Skeletal muscle satellite cell (primary cell): ENCODE measurements around the gene VAV2.

Experiments used
- H3K27me3 ChIP-seq: 2 replicates; pipeline ENCODE4 v1.7.0; 2013; ENCODE audit warnings: low read length; ENCODE audit not compliant: control insufficient read depth, insufficient read depth
- H3K36me3 ChIP-seq: 2 replicates; pipeline ENCODE4 v1.7.0; 2013; ENCODE audit warnings: mild to moderate bottlenecking, control low read depth, low read length; ENCODE audit not compliant: insufficient read depth
- H3K4me1 ChIP-seq: 2 replicates; pipeline ENCODE4 v1.7.0; 2013; ENCODE audit warnings: low read length; ENCODE audit not compliant: control insufficient read depth, insufficient read depth
- H3K4me2 ChIP-seq: 2 replicates; pipeline ENCODE4 v1.7.0; 2013; ENCODE audit warnings: mild to moderate bottlenecking, low read length
- H3K4me3 ChIP-seq: 2 replicates; pipeline ENCODE4 v1.7.0; 2013; ENCODE audit warnings: low read length
- H3K9ac ChIP-seq: 2 replicates; pipeline ENCODE4 v1.7.0; 2013; ENCODE audit warnings: mild to moderate bottlenecking, low read depth, low read length, moderate library complexity
- H3K9me3 ChIP-seq: replicated peaks from 2 replicates; pipeline ENCODE4 v1.7.0; 2013; ENCODE audit warnings: mild to moderate bottlenecking, control low read depth, low read length

VAV2 gene

DNA sequence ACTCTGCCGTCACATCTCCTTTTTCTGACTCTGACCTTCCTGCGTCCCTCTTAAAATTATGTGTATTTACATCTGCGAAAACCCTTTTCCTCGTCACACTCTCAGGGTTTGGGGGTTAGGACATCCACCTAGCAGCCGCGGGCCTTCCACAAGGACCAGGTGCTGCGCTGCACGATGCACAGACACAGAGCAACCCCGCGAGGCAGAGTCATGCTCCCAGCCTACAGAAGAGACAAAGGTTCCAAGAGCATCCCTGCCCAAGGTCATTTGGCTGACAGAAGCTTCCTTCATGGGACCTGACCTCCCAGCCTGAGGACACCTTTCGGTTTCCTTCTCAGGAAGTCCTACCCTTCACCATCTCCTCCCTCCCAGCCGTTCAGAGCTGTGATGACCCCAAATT is 135.3 kb downstream of the VAV2 start:
- peak overlapping the region; percentile 75 for H3K9ac ChIP-seq

DNA sequence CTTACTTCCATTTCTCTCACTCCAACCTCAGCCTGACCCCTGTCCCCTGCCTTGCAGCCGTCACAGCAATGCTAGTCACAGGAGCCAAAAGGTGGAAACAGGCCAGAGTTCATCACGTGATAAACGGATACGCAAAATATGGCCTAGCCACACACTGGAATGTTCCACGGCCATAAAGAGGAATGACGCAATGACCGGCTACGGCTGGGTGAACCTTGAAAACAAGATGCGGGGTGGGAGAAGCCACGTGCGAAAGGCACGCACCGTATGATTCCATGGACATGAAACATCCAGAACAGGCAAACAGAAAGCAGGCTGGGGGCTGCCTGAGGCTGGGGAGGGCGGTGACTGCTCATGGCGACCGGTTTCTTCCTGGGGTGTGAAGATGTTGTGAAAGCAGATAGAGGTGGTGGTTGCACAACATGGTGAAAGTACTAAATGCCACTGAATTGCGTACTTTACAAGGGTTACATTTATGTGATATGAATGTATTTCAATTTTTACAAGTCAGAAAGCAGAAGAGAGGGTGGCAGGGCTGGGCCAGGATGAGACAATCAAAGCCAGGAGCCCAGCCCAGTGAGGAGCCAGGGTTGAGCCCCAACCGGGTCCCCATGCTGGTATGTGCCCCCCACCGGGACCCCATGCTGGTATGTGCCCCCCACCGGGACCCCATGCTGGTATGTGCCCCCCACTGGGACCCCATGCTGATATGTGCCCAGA is 136.2 kb downstream of the VAV2 start:
- H3K9ac ChIP-seq, result peak overlapping the region; percentile 75
- peak overlapping the region; percentile 67 for H3K4me2 ChIP-seq
- H3K4me1 ChIP-seq, result peaks cover 22% of the 10 kb centered on the region
- H3K9me3 ChIP-seq, result no peaks in the 10 kb centered on the region
- H3K4me3 ChIP-seq, result peak overlapping the region; percentile 48
- no peaks in the 10 kb centered on the region for H3K36me3 ChIP-seq
- H3K27me3 ChIP-seq, result no peaks in the 10 kb centered on the region

More for the DNA sequence above, 135.3 kb downstream of the VAV2 start:
- Histone ChIP-seq H3K27me3 (no peaks in the 10 kb centered on the region), H3K9me3 (no peaks in the 10 kb centered on the region), H3K4me3 (no peak overlapping the region), H3K36me3 (no peaks in the 10 kb centered on the region), H3K4me1 (peaks cover 22% of the 10 kb centered on the region), H3K4me2 (no peak overlapping the region)

DNA sequence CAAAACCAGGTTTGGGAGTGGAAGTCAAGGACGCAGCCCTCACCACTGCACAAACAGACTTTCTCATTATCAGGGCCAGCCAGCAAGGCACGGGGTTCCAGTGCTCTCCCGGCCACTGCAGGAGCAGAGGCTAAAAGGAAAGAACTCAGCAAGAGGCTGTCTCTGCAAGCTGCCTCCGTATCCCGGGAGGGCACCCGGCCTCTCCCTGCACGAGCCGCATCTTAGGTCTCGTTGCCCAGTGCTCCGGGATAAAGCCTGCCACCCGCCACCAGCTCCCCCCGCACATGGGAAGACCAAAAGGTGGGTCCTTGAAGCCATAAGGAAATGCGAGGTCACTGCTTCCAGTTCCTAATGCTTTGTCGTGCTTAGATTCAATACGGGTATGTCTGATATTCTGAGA is 136.8 kb downstream of the VAV2 start:
- H3K27me3 ChIP-seq, result no peaks in the 10 kb centered on the region
- peak overlapping the region; percentile 67 for H3K4me2 ChIP-seq
- H3K4me3 ChIP-seq, result peak overlapping the region; percentile 48
- H3K4me1 ChIP-seq, result peaks cover 22% of the 10 kb centered on the region
- H3K9ac ChIP-seq, result peak overlapping the region; percentile 75
- no peaks in the 10 kb centered on the region for H3K9me3 ChIP-seq
- no peaks in the 10 kb centered on the region for H3K36me3 ChIP-seq

DNA sequence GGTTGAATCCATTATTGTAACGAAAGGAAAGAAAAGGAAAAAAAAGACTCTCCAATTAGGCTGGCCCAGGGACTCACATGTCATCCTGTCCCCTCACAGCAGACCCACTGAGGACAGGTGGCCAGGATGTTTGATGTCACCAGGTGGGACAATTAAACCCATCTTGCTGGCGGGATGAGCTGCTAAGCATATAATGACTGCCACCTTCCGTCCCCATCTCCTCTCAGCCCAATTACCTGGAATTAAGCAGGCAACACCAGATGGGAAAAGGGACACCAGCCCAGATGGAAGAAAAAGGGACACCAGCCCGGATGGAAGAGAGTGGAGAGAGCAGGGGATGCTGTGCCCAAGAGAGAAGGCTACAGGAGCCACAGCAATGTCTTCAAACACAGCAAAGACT is 137.4 kb downstream of the VAV2 start:
- H3K36me3 ChIP-seq, result no peaks in the 10 kb centered on the region

DNA sequence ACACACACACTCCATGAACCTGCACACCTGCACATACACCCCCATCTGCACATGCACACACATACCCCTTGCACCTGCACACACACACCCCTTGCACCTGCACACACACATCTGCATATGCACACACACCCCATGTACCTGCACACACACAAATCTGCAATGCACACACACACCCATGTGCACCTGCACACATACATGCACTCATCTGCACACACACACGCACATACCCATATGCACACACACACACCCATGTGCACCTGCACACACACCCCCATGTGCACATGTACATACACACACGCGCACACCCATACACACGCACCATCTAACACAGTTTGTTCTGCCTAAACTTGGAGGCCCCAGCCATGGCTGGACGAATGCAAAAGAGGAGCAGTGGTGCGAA is 138.1 kb downstream of the VAV2 start:
- Histone ChIP-seq H3K9ac (no peak overlapping the region), H3K4me2 (no peak overlapping the region), H3K9me3 (no peaks in the 10 kb centered on the region), H3K27me3 (no peaks in the 10 kb centered on the region), H3K4me3 (no peak overlapping the region), H3K4me1 (peaks cover 22% of the 10 kb centered on the region), H3K36me3 (no peaks in the 10 kb centered on the region)

More for the DNA sequence above, 137.4 kb downstream of the VAV2 start:
- peak overlapping the region; percentile 75 for H3K9ac ChIP-seq
- no peaks in the 10 kb centered on the region for H3K9me3 ChIP-seq
- H3K4me3 ChIP-seq, result no peak overlapping the region
- peaks cover 22% of the 10 kb centered on the region for H3K4me1 ChIP-seq
- no peak overlapping the region for H3K4me2 ChIP-seq
- H3K27me3 ChIP-seq, result no peaks in the 10 kb centered on the region

DNA sequence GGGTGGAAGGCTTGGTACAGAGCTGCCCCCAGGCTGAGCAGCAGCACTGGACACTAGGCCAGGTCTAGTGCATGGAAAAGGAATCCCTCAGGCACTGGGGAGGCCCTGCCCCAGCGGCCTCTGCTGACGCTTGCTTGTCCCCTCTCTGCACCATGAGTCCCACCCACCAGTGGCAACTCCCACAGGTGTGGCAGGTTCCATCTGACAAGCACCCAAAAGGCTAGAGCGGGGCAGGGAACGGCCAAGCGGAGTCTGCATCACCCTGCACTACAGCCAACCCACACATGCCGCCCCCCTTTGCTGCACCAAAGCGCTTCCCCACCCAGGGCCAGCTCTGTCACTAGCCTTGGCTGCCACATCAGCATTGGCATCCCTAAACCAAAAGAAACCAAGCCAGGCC is 138.8 kb downstream of the VAV2 start:
- no peak overlapping the region for H3K4me2 ChIP-seq
- H3K9ac ChIP-seq, result no peak overlapping the region
- H3K9me3 ChIP-seq, result no peaks in the 10 kb centered on the region
- H3K27me3 ChIP-seq, result no peaks in the 10 kb centered on the region
- H3K4me3 ChIP-seq, result no peak overlapping the region
- no peaks in the 10 kb centered on the region for H3K36me3 ChIP-seq
- H3K4me1 ChIP-seq, result peaks cover 22% of the 10 kb centered on the region

DNA sequence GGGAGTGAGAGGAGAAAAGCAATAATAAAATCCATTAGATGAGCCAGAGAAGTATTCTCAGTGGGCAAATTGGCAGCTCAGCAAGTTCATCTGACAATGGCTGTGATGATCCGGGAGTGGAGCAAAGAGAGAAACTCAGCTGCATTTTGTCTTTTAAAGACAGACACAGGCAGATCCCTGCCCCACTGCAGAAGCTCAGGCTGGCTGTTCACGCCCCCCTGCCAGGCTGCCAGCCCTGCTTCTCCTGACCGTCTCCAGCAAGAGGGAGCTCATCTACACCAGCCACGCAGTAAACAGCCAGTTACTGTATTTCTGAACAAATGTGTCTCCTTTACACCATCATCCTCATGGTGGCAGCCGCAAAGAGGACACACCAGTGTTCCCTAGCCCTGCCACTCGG is 139.7 kb downstream of the VAV2 start:
- H3K9ac ChIP-seq, result no peak overlapping the region
- no peaks in the 10 kb centered on the region for H3K9me3 ChIP-seq
- no peaks in the 10 kb centered on the region for H3K27me3 ChIP-seq
- H3K4me3 ChIP-seq, result no peak overlapping the region
- no peak overlapping the region for H3K4me2 ChIP-seq
- no peaks in the 10 kb centered on the region for H3K36me3 ChIP-seq
- H3K4me1 ChIP-seq, result peaks cover 22% of the 10 kb centered on the region

DNA sequence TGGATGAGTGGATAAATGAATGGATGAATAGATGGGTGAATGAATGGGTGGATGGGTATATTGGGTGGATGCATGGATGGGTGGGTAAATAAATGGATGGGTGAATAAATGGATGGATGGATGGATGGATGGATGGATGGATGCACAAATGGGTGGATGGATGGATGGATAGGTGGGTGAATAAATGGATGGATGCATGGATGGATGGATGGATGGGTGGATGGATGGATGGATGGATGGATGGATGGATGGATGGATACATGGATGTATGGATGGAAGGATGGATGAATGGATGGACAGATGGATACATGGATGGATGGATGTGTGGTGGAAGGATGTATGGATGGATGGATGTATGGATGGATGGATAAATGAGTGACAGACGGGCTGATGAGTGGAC is 140.4 kb downstream of the VAV2 start:
- no peaks in the 10 kb centered on the region for H3K36me3 ChIP-seq

DNA sequence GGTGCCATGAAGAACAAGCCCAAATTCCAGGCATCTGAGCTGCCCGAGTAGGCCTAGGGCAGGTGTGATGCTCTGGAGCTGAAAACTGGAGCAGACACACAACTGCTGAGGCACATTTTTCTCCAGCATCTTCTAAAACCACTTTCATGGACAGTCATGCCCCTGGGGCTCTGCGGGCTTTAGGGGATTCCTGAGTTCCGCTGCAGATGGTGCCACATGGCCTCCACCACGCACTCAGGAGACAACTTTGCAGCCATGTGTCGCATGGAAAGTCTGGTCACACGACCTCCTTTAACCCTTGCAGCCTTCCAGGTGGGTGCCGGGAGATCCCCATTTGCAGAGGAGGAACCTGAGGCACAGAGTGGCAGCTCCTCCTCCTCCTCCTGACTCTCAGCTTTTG is 141.2 kb downstream of the VAV2 start:
- H3K36me3 ChIP-seq, result no peaks in the 10 kb centered on the region
- no peaks in the 10 kb centered on the region for H3K27me3 ChIP-seq
- no peak overlapping the region for H3K4me2 ChIP-seq

More for the DNA sequence above, 140.4 kb downstream of the VAV2 start:
- no peaks in the 10 kb centered on the region for H3K9me3 ChIP-seq
- H3K9ac ChIP-seq, result no peak overlapping the region
- H3K4me1 ChIP-seq, result peaks cover 21% of the 10 kb centered on the region
- no peak overlapping the region for H3K4me3 ChIP-seq
- H3K27me3 ChIP-seq, result no peaks in the 10 kb centered on the region
- H3K4me2 ChIP-seq, result no peak overlapping the region

DNA sequence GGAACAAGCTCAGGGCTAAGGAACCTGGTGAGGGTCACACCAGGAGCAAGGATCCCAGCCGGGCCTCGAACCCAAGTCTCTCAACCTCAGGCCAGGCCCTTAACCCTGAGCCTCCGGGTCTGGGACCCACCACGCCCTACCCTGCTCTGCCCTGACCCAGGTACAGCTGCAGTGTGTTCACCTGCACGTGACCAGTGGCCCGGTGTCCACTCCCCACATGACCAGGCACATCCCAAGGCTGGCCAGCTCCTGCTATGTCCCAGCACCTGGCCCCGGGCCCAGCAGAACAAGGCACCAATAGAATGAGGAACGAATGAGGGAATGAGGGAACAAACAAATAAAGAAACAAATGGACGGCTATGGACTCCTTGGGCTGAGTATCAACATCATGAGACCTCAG is 142.0 kb downstream of the VAV2 start:
- Histone ChIP-seq H3K27me3 (no peaks in the 10 kb centered on the region), H3K4me3 (no peak overlapping the region), H3K9ac (no peak overlapping the region), H3K4me2 (no peak overlapping the region), H3K4me1 (peaks cover 10% of the 10 kb centered on the region), H3K36me3 (no peaks in the 10 kb centered on the region), H3K9me3 (no peaks in the 10 kb centered on the region)

More for the DNA sequence above, 141.2 kb downstream of the VAV2 start:
- Histone ChIP-seq H3K9me3 (no peaks in the 10 kb centered on the region), H3K4me1 (peaks cover 13% of the 10 kb centered on the region), H3K9ac (no peak overlapping the region), H3K4me3 (no peak overlapping the region)

DNA sequence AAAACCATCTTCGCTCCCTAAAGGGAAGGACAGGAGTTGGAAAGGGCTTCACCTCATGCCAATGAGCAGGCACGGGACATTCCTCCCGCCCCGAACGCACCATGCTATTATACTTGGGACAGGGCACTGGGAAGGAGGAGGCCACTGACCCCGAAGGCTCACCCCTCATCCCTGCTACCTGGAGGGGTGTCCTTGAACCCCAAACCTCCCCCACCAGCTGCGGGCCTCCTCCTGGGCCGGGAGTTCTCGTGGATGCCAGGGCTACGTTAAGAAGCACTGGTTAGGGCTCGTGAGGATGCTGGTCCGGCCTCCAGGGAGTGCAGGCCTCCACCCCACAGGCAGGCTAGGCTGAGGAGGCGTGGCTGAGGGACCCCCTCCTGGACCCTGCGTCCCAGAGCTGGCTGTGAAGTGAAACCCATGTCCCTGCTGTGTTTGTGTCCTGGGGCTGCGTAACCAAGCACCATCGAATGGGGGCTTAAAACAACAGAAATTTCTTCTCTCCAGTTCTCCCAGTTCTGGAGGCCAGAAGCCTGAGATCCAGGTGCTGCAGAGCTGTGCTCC is 142.9 kb downstream of the VAV2 start:
- H3K4me3 ChIP-seq, result no peak overlapping the region
- H3K36me3 ChIP-seq, result no peaks in the 10 kb centered on the region
- no peak overlapping the region for H3K4me2 ChIP-seq
- peaks cover 14% of the 10 kb centered on the region for H3K4me1 ChIP-seq
- no peaks in the 10 kb centered on the region for H3K9me3 ChIP-seq
- H3K9ac ChIP-seq, result no peak overlapping the region
- no peaks in the 10 kb centered on the region for H3K27me3 ChIP-seq
